A549 treated with AZD2906 at 1 μM for 4 hours (cell line): ENCODE measurements around the gene HCN1. TPM values are rescaled to one million over a fixed set of nuclear protein-coding genes. Genes with fewer than 3 reads are reported as not detected.

Source experiments
- total RNA-seq: library from RNA; stranded (reverse); fragments of 200-300 nt; extraction: Qiagen RNA extraction; gene quantifications from 5 replicates; pipeline ENCODE4 v1.2.3, GENCODE V29; 2022

The HCN1 gene
- not detected in 5 replicates for total RNA-seq

GRCh38 chr5:45696206-45696836 lies at the start of gene HCN1:
TSS of gene HCN1 (minus strand) at chr5:45696380.

